Motor neuron (in vitro differentiated cells): ENCODE results near the gene UPK1B. TPM values are rescaled to one million over a fixed set of nuclear protein-coding genes. Genes with fewer than 3 reads are reported as not detected.

Source experiments
- ATAC-seq, 8 experiments: fragments of 200-7000 bp; cut with Tn5 transposase; replicated peaks in 6 of 8; 2 replicates each; pipeline ENCODE4 v1.8.0; 2021; ENCODE audit warnings: mild to moderate bottlenecking in 8 of 8, moderate library complexity in 8 of 8
- H3K27ac ChIP-seq, 2 donors: fragments of 250-450 bp; sonication (Bioruptor Pico); 2 replicates each; pipeline ENCODE4 v1.9.0; 2021; ENCODE audit warnings: antibody characterized with exemption in 2 of 2, mild to moderate bottlenecking in 2 of 2, moderate library complexity in 1 of 2
- H3K4me1 ChIP-seq, 2 donors: fragments of 250-450 bp; sonication (Bioruptor Pico); replicated peaks in 1 of 2; 2 replicates each; pipeline ENCODE4 v1.6.1; 2021; ENCODE audit warnings: antibody characterized with exemption in 2 of 2, mild to moderate bottlenecking in 2 of 2, moderate library complexity in 1 of 2
- H3K4me3 ChIP-seq, 5 donors: fragments of 250-450 bp; sonication (Bioruptor Pico); 2 replicates each; pipeline ENCODE4 v1.9.0; 2021; ENCODE audit warnings: antibody characterized with exemption in 5 of 5, mild to moderate bottlenecking in 5 of 5, moderate library complexity in 4 of 5
- WGBS, 10 experiments: fragments of 450-650 bp; shearing (Covaris generic); methylation state at CpG; one replicate each; pipeline ENCODE4 v1.0.0; 2022; 5-methylcytosine and 5-hydroxymethylcytosine counted together
- in situ Hi-C, 9 experiments: fragments of 400-800 bp; cut with MboI; loops; one replicate each; pipeline ENCODE4 v1.15.0; 2021; ENCODE audit warnings: low sequenced_read_pairs in 9 of 9, low pct_unique_long_range_greater_than_20kb in 2 of 9; ENCODE audit not compliant: unreplicated experiment in 9 of 9
- total RNA-seq, 8 experiments: library from RNA; unstranded; fragments of 300-600 nt; gene quantifications; 2 replicates each; pipeline versions ENCODE4 v1.2.3 to v1.2.4, GENCODE V29; 2022

Gene UPK1B
- total RNA-seq, 8 experiments from 2014 or later, result 0.15 to 0.43 (median 0.34) TPM; not detected in 2

DNA sequence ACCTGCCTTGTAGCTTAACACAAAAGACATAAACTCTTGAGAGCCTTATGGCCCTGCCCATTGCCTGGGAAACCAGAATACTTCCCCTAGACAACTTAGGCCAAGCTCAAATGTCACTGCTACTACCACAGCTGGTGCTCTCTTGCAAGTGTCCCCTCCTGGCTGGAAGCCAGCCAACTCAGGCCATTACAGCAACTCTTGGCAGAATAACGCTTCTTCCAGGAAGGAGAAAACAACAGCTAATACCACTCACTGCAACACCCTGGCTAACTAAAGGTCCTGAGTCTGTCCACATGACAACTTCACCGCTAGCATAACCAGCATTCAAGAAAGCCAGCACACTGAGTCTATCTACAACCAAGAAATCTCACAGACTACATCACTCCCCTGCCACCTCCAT lies 72.4 kb downstream of the UPK1B start:
- ATAC-seq, result peak in 1 of 8 experiments; percentile 39
- Histone ChIP-seq H3K4me1 (no peaks in the 10 kb centered on the region), H3K4me3 (no peak overlapping the region), H3K27ac (no peak overlapping the region)
- WGBS, 10 experiments, result 67 to 100% methylated on average over 1 of the region's 2 CpGs; no CpG with 5 or more reads in 8 of the 10 experiments
- in situ Hi-C loops, result loop anchor here in 1 of 9 experiments (25.0 kb wide), 1 partner anchor 358 kb away; no protein-coding TSS in a partner anchor

Other genes starting within 250 kb of the UPK1B start
- 1 to 10 TPM in 5 of 8 experiments, under 1 TPM in 3; 0.20 to 4.1 (median 1.8) TPM for gene IGSF11, start 138.8 kb upstream of the UPK1B start, total RNA-seq
- gene TEX55, start 27.4 kb upstream of the UPK1B start, total RNA-seq, result under 1 TPM in 5 of 8 experiments, not detected in 3; 0.20 to 0.66 (median 0.46) TPM
- gene B4GALT4, start 67.3 kb downstream of the UPK1B start, total RNA-seq, result 10 to 100 TPM in 7 of 8 experiments, 1 to 10 TPM in 1; 9.6 to 58.2 (median 13.6) TPM
- 10 to 100 TPM in 2 of 8 experiments, 1 to 10 TPM in 4, under 1 TPM in 2; 0.58 to 15.6 (median 3.8) TPM for gene ARHGAP31, start 120.8 kb downstream of the UPK1B start, total RNA-seq